ENCODE results near the gene CLDN6. TPM values are rescaled to one million over a fixed set of nuclear protein-coding genes. Genes with fewer than 3 reads are reported as not detected.
"Not testable (repeated sequence)": the region's sequence is repeated elsewhere in the genome, so short reads cannot be mapped to it uniquely, and the experiment has no call there.

Gene CLDN6
- total and polyA plus RNA-seq, 3 experiments from 2014 or later, result not detected

DNA sequence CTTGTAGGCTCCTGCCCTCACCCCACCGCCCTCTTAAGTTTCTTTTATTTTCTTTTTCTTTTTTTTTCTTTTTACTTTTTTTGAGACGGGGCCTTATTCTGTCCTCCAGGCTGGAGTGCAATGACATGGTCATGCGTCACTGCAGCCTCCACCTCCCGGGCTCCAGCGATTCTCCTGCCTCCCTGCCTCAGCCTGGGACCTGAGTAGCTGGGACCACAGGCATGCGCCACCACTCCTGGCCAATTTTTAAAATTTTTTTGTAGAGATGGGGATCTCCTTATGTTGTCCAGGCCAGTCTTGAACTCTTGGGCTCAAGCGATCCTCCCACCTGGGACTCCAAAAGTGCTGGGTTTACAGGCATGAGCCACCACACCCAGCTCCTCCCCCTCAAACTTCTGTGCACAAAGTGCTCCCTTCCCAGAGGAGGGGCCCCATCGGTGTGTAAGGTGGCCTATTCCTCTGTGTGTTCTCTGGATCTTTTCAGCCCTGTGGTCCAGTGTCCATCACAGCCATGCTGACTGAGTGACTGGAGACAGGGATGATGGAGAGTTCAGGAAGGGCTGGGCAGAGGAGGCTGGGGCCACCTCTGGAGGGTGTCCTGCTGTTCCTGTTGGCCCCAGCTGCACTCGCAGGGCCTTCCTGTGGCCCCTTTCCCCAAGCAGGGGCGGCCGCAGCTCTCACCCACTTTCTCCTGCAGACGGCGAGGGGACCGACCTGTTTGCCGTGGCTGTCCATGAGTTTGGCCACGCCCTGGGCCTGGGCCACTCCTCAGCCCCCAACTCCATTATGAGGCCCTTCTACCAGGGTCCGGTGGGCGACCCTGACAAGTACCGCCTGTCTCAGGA is 38.6 kb upstream of the CLDN6 start:
- H3K36me3 Mint-ChIP-seq, result peaks cover 0 to 33% (median 6%) of the 10 kb centered on the region in 3 donors
- peak overlapping the region; percentile 59 to 96 (median 68) for H3K4me3 Mint-ChIP-seq
- CTCF ChIA-PET, result interaction anchor here (0.8 to 6.4 kb wide), 9 partner anchors 8 to 103 kb away, joined by 3 to 190 read pairs (median 3); partner anchors contain the start of genes IL32, ZNF213 and ZSCAN10
- no peaks in the 10 kb centered on the region for H3K27me3 Mint-ChIP-seq
- H3K4me1 ChIP-seq (ENCODE audit: insufficient read depth, low read length), result peaks cover 42% of the 10 kb centered on the region
- H3K4me1 Mint-ChIP-seq, result peaks cover 43 to 67% (median 51%) of the 10 kb centered on the region in 3 donors
- no peaks in the 10 kb centered on the region for H3K36me3 ChIP-seq (ENCODE audit: insufficient read depth, low read length)
- H3K27me3 ChIP-seq (ENCODE audit: insufficient read depth, low read length, poor library complexity, severe bottlenecking), result no peaks in the 10 kb centered on the region
- POLR2A ChIA-PET, result interaction anchor here (0.6 to 2.0 kb wide), 3 partner anchors 18 to 54 kb away, joined by 3 to 4 read pairs (median 4); no protein-coding TSS in a partner anchor
- no peaks in the 10 kb centered on the region for H3K9me3 ChIP-seq (ENCODE audit: low read length)
- no peak overlapping the region for H3K27ac ChIP-seq (ENCODE audit: low read depth, low read length)
- peak overlapping the region in 7 of 8 donors; percentile 43 to 99 (median 76) for H3K27ac Mint-ChIP-seq
- DNase-seq, result no peak
- H3K9me3 Mint-ChIP-seq, result no peaks in the 10 kb centered on the region
- no peak overlapping the region for H3K4me3 ChIP-seq (ENCODE audit: low read length)

GRCh38 chr16:3055734-3056115 is 37.7 kb upstream of the CLDN6 start:
- DNase-seq; H3K4me3 ChIP-seq (ENCODE audit: low read length); H3K27ac ChIP-seq (ENCODE audit: low read depth, low read length); H3K36me3 ChIP-seq (ENCODE audit: insufficient read depth, low read length); H3K27me3 ChIP-seq (ENCODE audit: insufficient read depth, low read length, poor library complexity, severe bottlenecking); H3K27me3 Mint-ChIP-seq; H3K9me3 ChIP-seq (ENCODE audit: low read length); H3K9me3 Mint-ChIP-seq: not testable (repeated sequence)
- Mint-ChIP-seq H3K36me3 (peaks cover 0 to 33% (median 6%) of the 10 kb centered on the region in 3 donors), H3K4me1 (peaks cover 43 to 75% (median 58%) of the 10 kb centered on the region in 3 donors), H3K4me3 (peak overlapping the region in 6 of 7 donors; percentile 55 to 81 (median 75)), H3K27ac (peak overlapping the region in 6 of 8 donors; percentile 72 to 95 (median 90))
- H3K4me1 ChIP-seq (ENCODE audit: insufficient read depth, low read length), result peaks cover 42% of the 10 kb centered on the region
- POLR2A ChIA-PET, result interaction anchor here (1.4 to 2.0 kb wide), 3 partner anchors 24 to 74 kb away, joined by 3 to 8 read pairs (median 4); no protein-coding TSS in a partner anchor
- CTCF ChIA-PET, result interaction anchor here (1.0 to 6.4 kb wide), 6 partner anchors 9 to 74 kb away, joined by 3 to 190 read pairs (median 4); partner anchors contain the start of genes IL32 and ZNF213

- no peaks in the 10 kb centered on the region for H3K9me3 Mint-ChIP-seq
- Histone ChIP-seq H3K36me3 (ENCODE audit: insufficient read depth, low read length) (no peaks in the 10 kb centered on the region), H3K9me3 (ENCODE audit: low read length) (no peaks in the 10 kb centered on the region), H3K4me3 (ENCODE audit: low read length) (no peak overlapping the region), H3K27me3 (ENCODE audit: insufficient read depth, low read length, poor library complexity, severe bottlenecking) (no peaks in the 10 kb centered on the region), H3K27ac (ENCODE audit: low read depth, low read length) (no peak overlapping the region), H3K4me1 (ENCODE audit: insufficient read depth, low read length) (peaks cover 37% of the 10 kb centered on the region)
- no peak for DNase-seq
- ChIA-PET POLR2A (interaction anchor here (0.5 to 2.0 kb wide), 5 partner anchors 24 to 387 kb away, joined by 3 to 8 read pairs (median 4); partner anchors contain the start of gene ZNF213), CTCF (interaction anchor here (2.0 to 6.4 kb wide), 3 partner anchors 25 to 75 kb away, joined by 4 to 190 read pairs (median 82); partner anchors contain the start of gene ZNF213)
- peak overlapping the region; percentile 72 to 98 (median 90) for H3K27ac Mint-ChIP-seq
- no peaks in the 10 kb centered on the region for H3K27me3 Mint-ChIP-seq
- peaks cover 43 to 75% (median 58%) of the 10 kb centered on the region in 3 donors for H3K4me1 Mint-ChIP-seq
- peaks cover 0 to 33% (median 6%) of the 10 kb centered on the region in 3 donors for H3K36me3 Mint-ChIP-seq
- H3K4me3 Mint-ChIP-seq, result peak overlapping the region; percentile 55 to 81 (median 75)
These were observed 37.2 kb upstream of the CLDN6 start for GRCh38 chr16:3054965-3055733.

GRCh38 chr16:3053330-3053710 is 35.3 kb upstream of the CLDN6 start:
- H3K4me3 Mint-ChIP-seq; H3K9me3 ChIP-seq (ENCODE audit: low read length); CTCF ChIA-PET; DNase-seq; H3K27me3 ChIP-seq (ENCODE audit: insufficient read depth, low read length, poor library complexity, severe bottlenecking); H3K9me3 Mint-ChIP-seq; H3K4me3 ChIP-seq (ENCODE audit: low read length); POLR2A ChIA-PET; H3K27ac ChIP-seq (ENCODE audit: low read depth, low read length); H3K27me3 Mint-ChIP-seq; H3K27ac Mint-ChIP-seq; H3K36me3 ChIP-seq (ENCODE audit: insufficient read depth, low read length): not testable (repeated sequence)
- peaks cover 29% of the 10 kb centered on the region for H3K4me1 ChIP-seq (ENCODE audit: insufficient read depth, low read length)
- H3K36me3 Mint-ChIP-seq, result peaks cover 0 to 26% (median 6%) of the 10 kb centered on the region in 3 donors
- H3K4me1 Mint-ChIP-seq, result peaks cover 38 to 71% (median 61%) of the 10 kb centered on the region in 3 donors

GRCh38 chr16:3052571-3053329 is 34.8 kb upstream of the CLDN6 start:
- Mint-ChIP-seq H3K36me3 (peaks cover 0 to 26% (median 6%) of the 10 kb centered on the region in 3 donors), H3K27ac (peak overlapping the region in 2 of 8 donors; percentile 42 to 70), H3K4me1 (peaks cover 40 to 72% (median 64%) of the 10 kb centered on the region in 3 donors)
- H3K27me3 ChIP-seq (ENCODE audit: insufficient read depth, low read length, poor library complexity, severe bottlenecking); H3K9me3 ChIP-seq (ENCODE audit: low read length); POLR2A ChIA-PET; H3K27ac ChIP-seq (ENCODE audit: low read depth, low read length); H3K4me3 ChIP-seq (ENCODE audit: low read length); H3K36me3 ChIP-seq (ENCODE audit: insufficient read depth, low read length); H3K27me3 Mint-ChIP-seq; H3K9me3 Mint-ChIP-seq; DNase-seq; H3K4me3 Mint-ChIP-seq: not testable (repeated sequence)
- CTCF ChIA-PET, result interaction anchor here (6.3 kb wide), 1 partner anchor 21 kb away, joined by 94 read pairs; no protein-coding TSS in a partner anchor
- H3K4me1 ChIP-seq (ENCODE audit: insufficient read depth, low read length), result peaks cover 27% of the 10 kb centered on the region

DNA sequence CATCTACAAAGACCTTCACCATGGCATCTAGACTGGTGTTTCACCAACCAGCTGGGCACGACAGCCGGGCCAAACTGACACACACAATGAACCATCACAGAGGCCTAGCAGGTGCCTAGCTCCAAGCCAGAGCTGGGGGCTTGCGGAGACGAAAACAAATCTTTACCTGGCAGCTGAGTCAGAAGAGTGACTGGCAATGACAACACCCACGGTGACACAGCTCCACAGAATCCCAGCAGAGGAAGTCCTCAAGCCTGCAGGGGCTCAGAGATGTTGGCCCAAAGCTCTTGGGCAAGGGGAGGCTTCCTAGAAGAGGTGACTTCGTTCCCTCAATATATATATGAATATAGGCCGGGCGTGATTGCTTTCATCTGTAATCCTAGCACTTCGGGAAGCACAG is 33.5 kb upstream of the CLDN6 start:
- H3K27me3 Mint-ChIP-seq, result peaks cover 0 to 2% of the 10 kb centered on the region in 2 donors
- Histone ChIP-seq H3K4me3 (ENCODE audit: low read length) (no peak overlapping the region), H3K27me3 (ENCODE audit: insufficient read depth, low read length, poor library complexity, severe bottlenecking) (peaks cover 7% of the 10 kb centered on the region), H3K4me1 (ENCODE audit: insufficient read depth, low read length) (peaks cover 23% of the 10 kb centered on the region), H3K27ac (ENCODE audit: low read depth, low read length) (no peak overlapping the region), H3K36me3 (ENCODE audit: insufficient read depth, low read length) (no peaks in the 10 kb centered on the region), H3K9me3 (ENCODE audit: low read length) (no peaks in the 10 kb centered on the region)
- peak overlapping the region in 1 of 7 donors; percentile 32 for H3K4me3 Mint-ChIP-seq
- H3K9me3 Mint-ChIP-seq, result no peaks in the 10 kb centered on the region
- peaks cover 0 to 22% (median 6%) of the 10 kb centered on the region in 3 donors for H3K36me3 Mint-ChIP-seq
- peaks cover 32 to 67% (median 55%) of the 10 kb centered on the region in 3 donors for H3K4me1 Mint-ChIP-seq
- ChIA-PET POLR2A (interaction anchor here (0.6 kb wide), 2 partner anchors 10 to 78 kb away, joined by 3 to 6 read pairs; no protein-coding TSS in a partner anchor), CTCF (interaction anchor here (1.2 to 6.3 kb wide), 4 partner anchors 8 to 78 kb away, joined by 3 to 94 read pairs (median 4); no protein-coding TSS in a partner anchor)
- peak overlapping the region in 3 of 8 donors; percentile 29 to 85 (median 52) for H3K27ac Mint-ChIP-seq
- no peak for DNase-seq

DNA sequence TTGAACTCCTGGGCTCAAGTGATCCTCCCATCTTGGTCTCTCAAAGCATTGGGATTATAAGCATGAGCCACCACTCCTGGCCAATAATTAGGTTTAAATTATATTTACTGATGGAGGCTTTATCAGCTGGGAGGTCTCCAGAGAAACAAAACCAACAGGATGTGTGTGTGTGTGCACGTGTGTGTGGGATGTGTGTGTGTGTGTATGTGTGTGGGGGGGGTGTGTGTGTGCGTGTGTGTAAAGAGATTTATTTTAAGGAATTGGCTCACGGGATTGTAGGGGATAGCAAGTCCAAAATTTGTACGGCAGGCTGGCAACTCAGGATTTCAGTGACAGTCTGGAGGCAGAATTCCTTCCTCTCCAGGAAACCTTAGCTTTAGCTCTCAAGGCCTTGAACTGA is 33.0 kb upstream of the CLDN6 start:
- DNase-seq, result no peak
- peaks cover 7% of the 10 kb centered on the region for H3K27me3 ChIP-seq (ENCODE audit: insufficient read depth, low read length, poor library complexity, severe bottlenecking)
- peaks cover 25% of the 10 kb centered on the region for H3K4me1 ChIP-seq (ENCODE audit: insufficient read depth, low read length)
- H3K27ac Mint-ChIP-seq, result peak overlapping the region in 1 of 8 donors; percentile 25
- no peak overlapping the region for H3K4me3 ChIP-seq (ENCODE audit: low read length)
- H3K9me3 ChIP-seq (ENCODE audit: low read length), result no peaks in the 10 kb centered on the region
- H3K4me1 Mint-ChIP-seq, result peaks cover 32 to 64% (median 53%) of the 10 kb centered on the region in 3 donors
- H3K27me3 Mint-ChIP-seq, result peaks cover 0 to 2% of the 10 kb centered on the region in 2 donors
- no peak overlapping the region for H3K27ac ChIP-seq (ENCODE audit: low read depth, low read length)
- H3K9me3 Mint-ChIP-seq, result no peaks in the 10 kb centered on the region
- POLR2A ChIA-PET, result interaction anchor here (0.6 kb wide), 1 partner anchor 79 kb away, joined by 3 read pairs; no protein-coding TSS in a partner anchor
- no peak overlapping the region for H3K4me3 Mint-ChIP-seq
- peaks cover 0 to 22% (median 6%) of the 10 kb centered on the region in 3 donors for H3K36me3 Mint-ChIP-seq
- CTCF ChIA-PET, result interaction anchor here (1.2 to 6.3 kb wide), 4 partner anchors 9 to 78 kb away, joined by 3 to 94 read pairs (median 4); no protein-coding TSS in a partner anchor
- H3K36me3 ChIP-seq (ENCODE audit: insufficient read depth, low read length), result no peaks in the 10 kb centered on the region
